Lower lobe of right lung (tissue), 2 donors: ENCODE data around the gene TSBP1. TPM values are rescaled to one million over a fixed set of nuclear protein-coding genes. Genes with fewer than 3 reads are reported as not detected.
A peak's percentile ranks its signal among the peaks of the same experiment; 100 is the strongest.

Experiments
- ATAC-seq, 2 donors: fragments of 200-7000 bp; cut with Tn5 transposase; one replicate each; pipeline ENCODE4 v1.9.1; 2020 to 2022; ENCODE audit warnings: mild to moderate bottlenecking in 2 of 2, moderate library complexity in 2 of 2
- DNase-seq: peaks from one replicate; pipeline ENCODE4 v3.0.0-alpha.2; 2020
- H3K27ac ChIP-seq: fragments of 200-600 bp; one replicate; pipeline ENCODE4 v1.8.0; 2022
- H3K27me3 ChIP-seq: fragments of 200-600 bp; one replicate; pipeline ENCODE4 v1.8.0; 2022; ENCODE audit warnings: low read depth
- H3K36me3 ChIP-seq: fragments of 200-600 bp; one replicate; pipeline ENCODE4 v1.8.0; 2022; ENCODE audit warnings: mild to moderate bottlenecking
- H3K4me1 ChIP-seq: fragments of 200-600 bp; one replicate; pipeline ENCODE4 v1.8.0; 2022
- H3K4me3 ChIP-seq: fragments of 200-600 bp; one replicate; pipeline ENCODE4 v1.8.0; 2022; ENCODE audit warnings: mild to moderate bottlenecking
- H3K9me3 ChIP-seq: fragments of 200-600 bp; one replicate; pipeline ENCODE4 v1.8.0; 2022
- intact Hi-C: fragments of 100-400 bp; cut with DNase I; formaldehyde crosslinking; loops from one replicate; pipeline ENCODE4 v1.11.0; 2022
- long read RNA-seq: library from polyadenylated mRNA; unstranded; transcript quantifications from one replicate; pipeline ENCODE4 v2.0.0, GENCODE V29; 2021
- total RNA-seq: library from RNA; stranded (reverse); fragmentation: NEBNext Ultra II Directional; extraction: Animal tissue kit (Norgen Biotek cat#: 25700); gene quantifications from one replicate; pipeline ENCODE4 v1.2.1, GENCODE V29; 2021
- TF ChIP-seq, protein P1 (sequence below): fragments of 200-600 bp; IDR thresholded peaks from one replicate; pipeline ENCODE4 v1.8.0; 2022; ENCODE audit warnings: antibody characterized with exemption, mild to moderate bottlenecking
- donor health status: DM: no; HTN: yes; CAD: no; lungs with severe emphysema.

The TSBP1 gene, protein sequence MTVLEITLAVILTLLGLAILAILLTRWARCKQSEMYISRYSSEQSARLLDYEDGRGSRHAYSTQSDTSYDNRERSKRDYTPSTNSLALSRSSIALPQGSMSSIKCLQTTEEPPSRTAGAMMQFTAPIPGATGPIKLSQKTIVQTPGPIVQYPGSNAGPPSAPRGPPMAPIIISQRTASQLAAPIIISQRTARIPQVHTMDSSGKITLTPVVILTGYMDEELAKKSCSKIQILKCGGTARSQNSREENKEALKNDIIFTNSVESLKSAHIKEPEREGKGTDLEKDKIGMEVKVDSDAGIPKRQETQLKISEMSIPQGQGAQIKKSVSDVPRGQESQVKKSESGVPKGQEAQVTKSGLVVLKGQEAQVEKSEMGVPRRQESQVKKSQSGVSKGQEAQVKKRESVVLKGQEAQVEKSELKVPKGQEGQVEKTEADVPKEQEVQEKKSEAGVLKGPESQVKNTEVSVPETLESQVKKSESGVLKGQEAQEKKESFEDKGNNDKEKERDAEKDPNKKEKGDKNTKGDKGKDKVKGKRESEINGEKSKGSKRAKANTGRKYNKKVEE
- not detected for total RNA-seq
- long read RNA-seq = 0 reads

DNA sequence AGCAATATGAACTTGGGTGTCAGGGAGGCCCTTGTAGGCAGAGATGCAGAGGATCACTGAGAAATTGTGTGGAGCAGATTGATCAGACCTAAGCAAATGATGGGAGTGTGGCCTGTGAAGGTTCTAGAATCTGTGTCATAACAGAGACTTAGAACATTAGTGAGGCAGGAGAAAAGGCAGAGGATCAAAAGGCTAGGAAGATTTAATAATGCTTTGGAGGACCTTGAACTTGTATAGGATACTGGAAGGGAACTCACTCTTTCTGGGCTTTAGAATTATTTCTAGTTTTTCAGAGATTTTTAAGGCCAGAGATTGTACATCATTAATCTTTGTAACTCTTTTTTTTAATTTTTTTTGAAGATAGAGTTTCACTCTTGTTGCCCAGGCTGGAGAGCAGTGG is at the start of gene TSBP1:
Gene TSBP1, minus strand, starts transcription at position 101 of the 400 bp plus-strand sequence. CDS start 197 bp downstream, outside the sequence.
- ATAC-seq (no peak), DNase-seq (no peak)
- intact Hi-C loops = no loop called here
- Histone ChIP-seq H3K9me3 (no peaks in the 10 kb centered on the region), H3K36me3 (no peaks in the 10 kb centered on the region), H3K27me3 (no peaks in the 10 kb centered on the region), H3K4me3 (no peak within 1 kb of the TSS), H3K4me1 (no peaks in the 10 kb centered on the region), H3K27ac (no peak within 1 kb of the TSS)
- TF ChIP-seq, protein P1, sequence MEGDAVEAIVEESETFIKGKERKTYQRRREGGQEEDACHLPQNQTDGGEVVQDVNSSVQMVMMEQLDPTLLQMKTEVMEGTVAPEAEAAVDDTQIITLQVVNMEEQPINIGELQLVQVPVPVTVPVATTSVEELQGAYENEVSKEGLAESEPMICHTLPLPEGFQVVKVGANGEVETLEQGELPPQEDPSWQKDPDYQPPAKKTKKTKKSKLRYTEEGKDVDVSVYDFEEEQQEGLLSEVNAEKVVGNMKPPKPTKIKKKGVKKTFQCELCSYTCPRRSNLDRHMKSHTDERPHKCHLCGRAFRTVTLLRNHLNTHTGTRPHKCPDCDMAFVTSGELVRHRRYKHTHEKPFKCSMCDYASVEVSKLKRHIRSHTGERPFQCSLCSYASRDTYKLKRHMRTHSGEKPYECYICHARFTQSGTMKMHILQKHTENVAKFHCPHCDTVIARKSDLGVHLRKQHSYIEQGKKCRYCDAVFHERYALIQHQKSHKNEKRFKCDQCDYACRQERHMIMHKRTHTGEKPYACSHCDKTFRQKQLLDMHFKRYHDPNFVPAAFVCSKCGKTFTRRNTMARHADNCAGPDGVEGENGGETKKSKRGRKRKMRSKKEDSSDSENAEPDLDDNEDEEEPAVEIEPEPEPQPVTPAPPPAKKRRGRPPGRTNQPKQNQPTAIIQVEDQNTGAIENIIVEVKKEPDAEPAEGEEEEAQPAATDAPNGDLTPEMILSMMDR = no peak

DNA sequence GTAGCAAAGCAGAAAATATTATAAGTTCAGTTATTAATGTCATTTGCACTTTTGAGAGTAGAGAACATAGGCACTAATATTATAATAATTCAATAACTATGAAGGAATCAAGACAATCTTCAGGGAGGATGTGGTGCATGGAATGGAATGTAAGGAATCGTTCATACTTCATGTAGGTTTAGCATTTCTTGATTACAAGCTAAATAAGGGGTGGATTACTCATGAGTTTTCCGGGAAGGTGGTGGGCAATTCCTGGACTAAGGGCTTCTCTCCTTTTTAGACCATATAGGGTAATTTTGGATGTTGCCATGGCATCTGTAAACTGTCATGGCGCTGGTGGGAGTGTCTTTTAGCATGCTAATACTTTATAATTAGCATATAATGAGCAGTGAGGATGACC is 44.3 kb upstream of the TSBP1 start:
- Histone ChIP-seq H3K9me3 (no peaks in the 10 kb centered on the region), H3K27me3 (peaks cover 46% of the 10 kb centered on the region), H3K4me3 (no peak overlapping the region), H3K27ac (no peak overlapping the region), H3K4me1 (peaks cover 5% of the 10 kb centered on the region), H3K36me3 (no peaks in the 10 kb centered on the region)
- DNase-seq (no peak), ATAC-seq (no peak)
- intact Hi-C loops = loop anchor here (10.0 kb wide), 1 partner anchor 369 kb away; no protein-coding TSS in a partner anchor
- TF ChIP-seq, protein P1 = no peak

DNA sequence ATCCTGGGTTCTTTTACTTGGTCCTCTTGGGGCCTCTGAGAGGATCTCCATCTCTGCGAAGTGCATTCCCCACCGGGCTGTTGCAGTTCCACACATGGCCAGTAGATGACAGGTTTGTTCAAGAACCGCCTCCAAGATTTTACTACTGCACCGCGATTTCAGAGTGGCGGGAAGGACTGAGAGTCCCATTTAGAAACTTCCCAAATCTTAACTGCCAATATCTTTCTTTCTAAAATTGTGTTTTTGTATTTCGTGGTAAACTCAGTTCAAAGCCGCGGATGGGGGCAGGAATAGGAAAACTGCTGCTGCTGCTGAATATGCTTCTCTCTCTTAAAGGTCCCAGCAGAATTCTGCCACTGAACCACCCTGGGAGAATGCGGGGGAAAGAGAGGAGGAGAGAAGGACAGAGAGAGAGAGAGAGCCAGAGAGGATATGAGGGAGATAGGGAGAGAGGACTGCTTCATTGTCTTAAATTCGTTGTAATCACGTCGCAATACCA is 43.9 kb upstream of the TSBP1 start:
- peaks cover 46% of the 10 kb centered on the region for H3K27me3 ChIP-seq
- H3K9me3 ChIP-seq = no peaks in the 10 kb centered on the region
- ATAC-seq (peak; percentile 81 to 89), DNase-seq (peak; percentile 78)
- H3K36me3 ChIP-seq = no peaks in the 10 kb centered on the region
- H3K4me3 ChIP-seq = no peak overlapping the region
- H3K27ac ChIP-seq = no peak overlapping the region
- H3K4me1 ChIP-seq = peaks cover 5% of the 10 kb centered on the region
- intact Hi-C loops = loop anchor here (10.0 kb wide), 1 partner anchor 369 kb away; no protein-coding TSS in a partner anchor
- TF ChIP-seq, protein P1 = peak; percentile 99

DNA sequence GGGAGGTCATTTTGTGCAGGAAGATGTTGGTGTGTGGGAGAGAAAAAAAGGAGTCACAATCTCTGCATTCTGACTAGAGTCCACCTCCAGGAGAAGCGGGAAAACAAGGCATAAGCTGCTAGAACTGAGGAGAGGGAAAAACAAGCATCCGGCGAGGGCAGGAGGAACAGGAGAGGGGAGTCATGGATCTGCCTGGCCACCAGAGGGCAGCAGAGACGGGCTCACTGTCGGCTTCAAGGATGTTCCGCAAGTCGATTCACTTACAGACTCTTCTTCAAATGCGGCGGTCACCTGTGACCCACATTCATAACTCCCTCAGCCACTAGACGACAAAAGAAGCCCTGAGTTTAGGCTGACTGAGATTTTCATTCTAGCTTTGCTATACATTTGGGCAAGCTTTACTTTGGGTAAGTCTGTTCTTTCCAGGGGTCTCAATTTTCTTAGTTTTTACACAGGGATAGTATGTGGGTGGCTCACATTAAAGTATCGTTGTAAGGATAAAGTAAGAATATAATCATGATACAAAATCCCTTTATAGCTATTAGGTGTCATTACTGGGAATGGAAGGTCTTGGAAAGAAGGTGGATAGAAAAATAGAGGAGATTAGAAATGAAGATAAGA is 41.8 kb upstream of the TSBP1 start:
- H3K27me3 ChIP-seq = peaks cover 43% of the 10 kb centered on the region

More for the DNA sequence above, 41.8 kb upstream of the TSBP1 start:
- no peaks in the 10 kb centered on the region for H3K9me3 ChIP-seq
- peaks cover 5% of the 10 kb centered on the region for H3K4me1 ChIP-seq
- TF ChIP-seq, protein P1 = peak; percentile 96
- H3K4me3 ChIP-seq = no peak overlapping the region
- H3K27ac ChIP-seq = no peak overlapping the region
- ATAC-seq = peak; percentile 88 to 93
- intact Hi-C loops = loop anchor here (10.0 kb wide), 1 partner anchor 371 kb away; no protein-coding TSS in a partner anchor
- peak; percentile 87 for DNase-seq
- H3K36me3 ChIP-seq = no peaks in the 10 kb centered on the region
